ENCODE results near the gene DHRSX.

DHRSX gene

GRCh38 chrX:2452317-2452784 is 48.4 kb downstream of the DHRSX start:
- DNase-seq = no peak

DNA sequence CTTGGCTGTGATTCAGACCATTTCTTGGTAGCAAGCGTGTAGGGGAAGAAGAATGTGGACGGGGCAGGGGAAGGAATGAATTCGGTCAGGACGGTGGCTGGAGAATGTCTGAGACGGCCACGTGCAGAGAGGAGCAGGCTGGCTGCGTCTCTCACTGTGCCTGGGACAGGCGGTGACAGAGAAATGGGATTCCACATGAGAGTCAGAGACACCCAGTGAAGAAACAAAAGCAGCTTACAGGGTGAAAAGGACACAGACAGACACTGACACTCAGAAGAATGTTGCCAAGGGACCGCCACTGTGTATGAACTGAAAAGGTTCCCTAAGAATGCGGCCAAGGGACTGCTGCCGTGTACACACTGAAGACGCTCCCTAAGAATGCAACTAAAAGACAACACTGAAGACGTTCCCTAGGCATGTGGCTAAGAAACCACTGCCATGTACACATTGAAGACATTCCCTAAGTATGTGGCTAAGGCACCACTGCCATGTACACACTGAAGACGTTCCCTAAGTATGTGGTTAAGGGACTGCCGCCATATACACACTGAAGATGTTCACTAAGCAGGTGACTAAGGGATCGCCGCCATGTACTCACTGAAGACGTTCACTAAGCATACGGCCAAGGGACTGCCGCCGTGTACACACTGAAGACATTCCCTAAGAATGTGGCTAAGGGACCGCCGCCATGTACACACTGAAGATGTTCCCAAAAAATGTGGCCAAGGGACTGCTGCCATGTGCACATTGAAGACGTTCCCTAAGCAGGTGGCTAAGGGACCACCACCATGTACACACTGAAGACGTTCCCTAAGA is 49.1 kb downstream of the DHRSX start:
- no peak for DNase-seq

GRCh38 chrX:2450681-2451080 is 50.1 kb downstream of the DHRSX start:
- DNase-seq = no peak

DNA sequence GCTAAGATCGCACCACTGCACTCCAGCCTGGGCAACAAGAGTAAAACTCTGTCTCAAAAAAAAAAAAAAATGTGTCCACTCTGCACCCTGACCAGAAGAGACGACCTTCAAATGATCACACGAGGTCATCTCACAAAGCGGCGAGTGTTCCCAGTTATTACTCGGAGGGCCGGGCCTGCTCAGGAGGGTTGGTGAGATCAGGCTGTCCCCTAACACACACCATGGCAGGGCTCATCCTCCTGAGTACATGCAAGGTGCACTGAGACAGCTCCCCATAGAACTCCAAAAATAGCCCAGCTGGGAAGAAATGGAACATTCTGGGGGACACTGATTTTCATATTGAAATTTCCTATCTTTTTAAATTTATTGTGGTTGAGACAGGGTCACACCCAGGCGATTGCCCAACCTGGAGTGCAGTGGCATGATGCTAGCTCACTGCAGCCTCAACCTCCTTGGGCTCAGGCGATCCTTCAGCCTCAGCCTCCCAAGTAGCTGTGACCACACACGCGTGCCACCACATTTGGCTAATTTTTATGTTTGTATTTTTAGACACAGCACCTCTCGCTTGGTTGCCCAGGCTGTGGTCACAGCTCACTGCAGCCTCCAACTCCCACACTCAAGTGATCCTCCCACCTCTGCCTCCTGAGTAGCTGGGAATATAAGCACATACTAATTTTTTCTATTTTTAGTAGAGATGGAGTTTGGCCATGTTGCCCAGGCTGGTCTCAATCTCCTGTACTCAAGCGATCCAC is 51.5 kb downstream of the DHRSX start:
- no peak for DNase-seq

DNA sequence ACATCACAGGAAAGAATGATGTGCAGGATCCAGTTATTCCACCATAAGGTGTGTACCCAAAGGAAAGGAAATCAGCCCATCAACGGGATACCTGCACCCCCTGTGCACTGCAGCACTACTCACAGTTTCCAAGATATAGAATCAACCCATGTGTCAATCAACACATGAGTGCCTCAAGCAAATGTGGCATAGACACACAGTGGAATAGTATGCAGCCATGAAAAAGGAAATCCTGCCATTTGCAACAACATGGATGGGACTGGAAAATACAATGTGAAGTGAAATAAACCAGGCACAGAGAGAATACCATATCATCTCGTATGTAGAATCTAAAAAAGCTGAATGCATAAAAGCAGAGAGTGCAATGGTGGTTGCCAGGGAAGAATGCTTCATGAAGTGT is 53.3 kb downstream of the DHRSX start:
- no peak for DNase-seq

GRCh38 chrX:2446815-2447214 is 54.0 kb downstream of the DHRSX start:
- DNase-seq = no peak

GRCh38 chrX:2445662-2446623 is 54.8 kb downstream of the DHRSX start:
- no peak for DNase-seq

GRCh38 chrX:2442694-2443093 is 58.1 kb downstream of the DHRSX start:
- no peak for DNase-seq

GRCh38 chrX:2441466-2441865 is 59.3 kb downstream of the DHRSX start:
- DNase-seq = no peak

- no peak for DNase-seq
These were observed 61.2 kb downstream of the DHRSX start for GRCh38 chrX:2439613-2440012.

DNA sequence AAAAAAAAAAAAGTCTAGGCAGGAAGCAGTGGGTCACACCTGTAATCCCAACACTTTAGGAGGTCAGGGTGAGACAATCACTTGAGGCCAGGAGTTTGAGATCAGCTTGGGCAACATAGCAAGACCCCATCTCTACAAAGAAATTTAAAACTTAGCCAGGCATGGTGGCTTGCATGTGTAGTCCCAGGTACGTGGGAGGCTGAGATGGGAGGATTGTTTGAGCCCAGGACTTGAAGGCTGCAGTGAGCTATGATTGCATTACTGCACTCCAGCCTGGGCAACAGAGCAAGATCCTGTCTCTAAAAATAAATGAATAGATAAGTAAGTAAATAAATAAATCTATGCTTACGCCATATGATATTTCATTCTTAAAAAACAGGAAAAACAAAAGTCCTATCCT is 65.3 kb downstream of the DHRSX start:
- DNase-seq = no peak

- no peak for DNase-seq
These were observed 66.3 kb downstream of the DHRSX start for GRCh38 chrX:2434270-2435163.

DNA sequence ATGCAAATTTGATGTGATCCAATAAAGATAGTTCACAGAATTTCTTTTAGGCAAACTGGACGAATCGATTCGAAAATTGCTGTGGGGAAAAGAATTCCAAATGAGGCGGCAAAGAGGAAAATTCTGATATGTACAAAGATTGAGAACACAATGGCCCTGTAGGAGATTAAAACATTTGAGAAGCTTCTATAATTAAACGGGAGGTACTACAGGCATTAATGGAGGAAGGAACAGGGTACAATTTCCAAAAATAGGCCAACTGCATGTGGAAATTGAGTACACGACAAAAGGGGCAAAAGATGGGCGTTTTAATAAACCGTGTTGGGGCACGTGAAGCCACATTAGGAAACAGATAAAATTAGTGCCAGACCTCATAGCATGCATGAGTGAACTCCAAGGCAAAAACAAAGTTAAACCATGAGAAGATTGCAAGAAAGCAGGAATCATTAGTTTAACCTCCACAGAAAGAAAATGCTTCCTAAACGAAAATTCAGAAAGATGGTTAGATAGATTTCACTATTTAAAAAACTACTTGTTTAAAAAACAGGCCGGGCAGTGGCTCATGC is 68.4 kb downstream of the DHRSX start:
- DNase-seq = no peak

GRCh38 chrX:2430265-2430825 is 70.4 kb downstream of the DHRSX start:
- DNase-seq = no peak

- no peak for DNase-seq
These were observed 73.0 kb downstream of the DHRSX start for GRCh38 chrX:2427737-2428136.

GRCh38 chrX:2427147-2427546 is 73.6 kb downstream of the DHRSX start:
- DNase-seq = no peak

DNA sequence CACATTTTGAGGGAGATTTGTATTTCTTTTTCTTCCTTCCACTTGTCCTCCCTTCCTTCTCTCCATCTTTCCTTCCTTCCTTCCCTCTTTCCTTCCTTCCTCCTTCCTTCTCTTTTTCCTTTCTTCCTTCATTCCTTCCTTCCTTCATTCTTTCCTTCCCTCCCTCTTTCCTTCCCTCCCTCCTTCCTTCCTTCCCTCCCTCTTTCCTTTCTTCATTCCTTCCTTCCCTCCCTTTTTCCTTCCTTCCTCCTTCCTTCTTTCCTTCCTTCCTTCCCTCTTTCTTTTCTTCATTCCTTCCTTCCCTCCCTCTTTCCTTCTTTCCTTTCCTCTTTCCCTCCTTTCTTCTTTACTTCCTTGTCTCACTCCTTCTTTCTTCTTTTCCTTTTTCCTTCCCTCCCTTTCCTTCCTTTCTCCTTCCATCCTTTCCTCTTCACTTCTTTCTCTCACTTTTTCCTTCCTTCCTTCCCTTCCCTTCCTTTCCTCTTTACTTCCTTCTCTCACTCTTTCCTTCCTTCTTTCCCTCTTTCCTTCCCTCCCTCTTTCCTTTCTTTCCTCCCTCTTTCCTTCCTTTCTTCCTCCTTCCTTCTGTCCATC is 74.4 kb downstream of the DHRSX start:
- DNase-seq = no peak

DNA sequence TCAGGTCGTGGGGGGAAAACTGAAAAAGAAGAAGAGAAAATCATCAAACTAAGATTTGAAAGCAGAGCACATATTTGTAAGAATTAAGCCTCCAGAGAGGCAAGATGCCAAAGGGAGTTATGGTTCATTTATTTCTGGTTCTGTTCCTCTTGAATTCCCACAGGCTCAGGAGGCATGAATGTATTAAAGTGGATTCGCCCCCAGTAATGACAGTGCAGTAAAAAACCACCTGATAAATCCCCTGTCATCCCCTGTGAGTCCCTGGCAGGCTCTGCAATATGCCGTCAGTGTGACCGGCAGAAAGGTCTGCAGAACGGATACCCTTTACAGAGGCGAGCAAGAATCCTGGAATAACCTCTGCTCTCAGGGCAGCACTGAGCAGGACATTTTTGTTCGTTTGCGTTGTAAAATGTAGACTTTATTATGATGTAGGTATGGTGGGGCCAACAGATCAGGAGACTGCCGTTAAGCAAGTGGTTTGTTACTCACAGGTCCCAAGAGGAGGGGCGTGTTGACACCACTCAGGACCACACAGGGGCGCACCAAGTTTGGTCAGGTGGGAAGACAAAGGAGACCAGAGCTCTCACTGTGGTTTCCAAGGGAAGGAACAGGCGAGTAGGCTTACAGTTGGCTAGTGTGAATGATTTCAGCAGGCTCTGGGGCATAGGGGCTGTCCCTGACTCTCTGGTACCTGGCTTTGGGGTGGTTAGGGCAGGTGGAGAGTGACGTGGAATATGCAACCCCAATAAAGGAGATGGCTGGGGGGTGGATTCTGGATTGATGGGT is 75.3 kb downstream of the DHRSX start:
- no peak for DNase-seq

- no peak for DNase-seq
These were observed 76.5 kb downstream of the DHRSX start for GRCh38 chrX:2424317-2424716.

DNA sequence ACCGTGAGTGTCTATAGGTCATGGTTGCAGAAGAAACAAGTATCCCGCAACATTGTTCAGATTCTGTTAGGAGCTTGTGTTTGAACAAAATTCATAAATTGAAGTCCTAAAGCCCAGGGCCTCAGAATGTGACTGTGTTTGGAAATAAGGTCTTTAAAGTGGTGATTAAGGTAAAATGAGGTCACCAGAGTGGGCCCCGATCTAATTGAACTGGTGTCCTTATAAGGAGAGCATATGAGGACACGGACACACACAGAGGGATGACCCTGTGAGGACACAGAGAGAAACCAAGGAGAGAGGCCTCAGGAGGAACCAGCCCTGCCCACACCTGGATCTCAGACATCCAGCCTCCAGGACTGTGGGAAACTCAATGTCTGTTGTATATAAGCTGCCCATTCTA is 76.9 kb downstream of the DHRSX start:
- no peak for DNase-seq
